SK-N-SH (cell line): Measurements from ENCODE around the gene FGGY. TPM values are rescaled to one million over a fixed set of nuclear protein-coding genes. Genes with fewer than 3 reads are reported as not detected.

ENCODE experiments used
- CTCF ChIA-PET: fragments of 300-600, 350-600 bp; formaldehyde crosslinking; extraction: SDS; loops from one replicate; lab custom pipeline; 2021; lab: Yijun Ruan, JAX
- POLR2A ChIA-PET: fragments of 350-600 bp; sonication (Branson Sonifier 250); formaldehyde crosslinking; extraction: SDS; loops from one replicate; lab custom pipeline; 2020; ENCODE audit warnings: antibody characterized with exemption, inconsistent platforms; lab: Yijun Ruan, JAX
- DNase-seq: peaks from one replicate; pipeline ENCODE4 v3.0.0; 2012
- H2AFZ ChIP-seq: fragments of 200-600 bp; sonication (generic); 2 replicates; pipeline ENCODE4 v1.8.1; 2016; ENCODE audit warnings: antibody characterized with exemption, mild to moderate bottlenecking, low read depth
- H3F3A ChIP-seq: fragments of 200-600 bp; sonication (generic); replicated peaks from 2 replicates; pipeline ENCODE3; 2016; ENCODE audit warnings: antibody characterized with exemption, mild to moderate bottlenecking; ENCODE audit not compliant: insufficient read depth
- H3K27ac ChIP-seq, 2 experiments: fragments of 200-500 bp in 1 of 2; fragments of 200-600 bp in 1 of 2; sonication (Bioruptor generic) in 1 of 2; sonication (generic), shearing (Covaris generic) in 1 of 2; 2 replicates each; pipeline versions ENCODE4 v1.5.1 to v1.6.1; 2014 to 2016; ENCODE audit warnings: low read depth in 2 of 2, inconsistent platforms in 1 of 2, low read length in 1 of 2, mild to moderate bottlenecking in 1 of 2, mixed read lengths in 1 of 2
- H3K27me3 ChIP-seq: fragments of 200-600 bp; sonication (generic), shearing (Covaris generic); 2 replicates; pipeline ENCODE4 v1.6.1; 2016; ENCODE audit warnings: mixed run types; ENCODE audit not compliant: insufficient read depth
- H3K36me3 ChIP-seq, 2 experiments: fragments of 200-500 bp in 1 of 2; fragments of 200-600 bp in 1 of 2; sonication (Bioruptor generic) in 1 of 2; sonication (generic) in 1 of 2; replicated peaks in 1 of 2; 2 replicates each; pipeline versions ENCODE3 to v1.5.1; 2014 to 2016; ENCODE audit warnings: low read length in 1 of 2, mild to moderate bottlenecking in 1 of 2; ENCODE audit not compliant: insufficient read depth in 2 of 2, control insufficient read depth in 1 of 2
- H3K4me1 ChIP-seq, 2 experiments: fragments of 200-500 bp in 1 of 2; fragments of 200-600 bp in 1 of 2; sonication (Bioruptor generic) in 1 of 2; sonication (generic), shearing (Covaris generic) in 1 of 2; 2 replicates each; pipeline versions ENCODE4 v1.5.1 to v1.6.1; 2014 to 2016; ENCODE audit warnings: low read depth in 1 of 2, low read length in 1 of 2, mixed run types in 1 of 2; ENCODE audit not compliant: insufficient read depth in 2 of 2, control insufficient read depth in 1 of 2
- H3K4me2 ChIP-seq: fragments of 200-600 bp; sonication (generic), shearing (Covaris generic); 2 replicates; pipeline ENCODE4 v1.6.1; 2017; ENCODE audit warnings: mixed run types
- H3K4me3 ChIP-seq, 2 experiments: fragments of 200-500 bp in 1 of 2; fragments of 200-600 bp in 1 of 2; sonication (Bioruptor generic) in 1 of 2; sonication (generic), shearing (Covaris generic) in 1 of 2; 2 replicates each; pipeline versions ENCODE4 v1.5.1 to v1.8.1; 2014 to 2016; ENCODE audit warnings: low read depth in 2 of 2, inconsistent platforms in 1 of 2, low read length in 1 of 2, mild to moderate bottlenecking in 1 of 2, mixed read lengths in 1 of 2, moderate library complexity in 1 of 2
- H3K79me2 ChIP-seq: fragments of 200-600 bp; sonication (generic); 2 replicates; pipeline ENCODE4 v1.8.1; 2017; ENCODE audit warnings: mild to moderate bottlenecking; ENCODE audit not compliant: insufficient read depth
- H3K9ac ChIP-seq: fragments of 200-600 bp; sonication (generic); 2 replicates; pipeline ENCODE4 v1.6.1; 2017; ENCODE audit warnings: mixed run types
- H3K9me2 ChIP-seq: fragments of 200-600 bp; sonication (generic); 2 replicates; pipeline ENCODE4 v1.6.1; 2017; ENCODE audit warnings: mixed run types
- H3K9me3 ChIP-seq: fragments of 200-600 bp; sonication (generic); 2 replicates; pipeline ENCODE4 v1.6.1; 2017; ENCODE audit warnings: mixed run types, mild to moderate bottlenecking, moderate library complexity
- H4K20me1 ChIP-seq: fragments of 200-600 bp; sonication (generic); 2 replicates; pipeline ENCODE4 v1.6.1; 2017; ENCODE audit warnings: mild to moderate bottlenecking, mixed run types; ENCODE audit not compliant: insufficient read depth
- GABPA ChIP-seq: IDR thresholded peaks from 2 replicates; pipeline ENCODE4 v1.4.0; 2012; ENCODE audit warnings: low read depth, mild to moderate bottlenecking
- NRF1 ChIP-seq: IDR thresholded peaks from 2 replicates; pipeline ENCODE4 v1.6.1; 2012; ENCODE audit warnings: low read depth, mild to moderate bottlenecking, low read length
- POLR2AphosphoS5 ChIP-seq: IDR thresholded peaks from 2 replicates; pipeline ENCODE4 v1.6.1; 2012; ENCODE audit warnings: low read depth, low read length
- RAD21 ChIP-seq: IDR thresholded peaks from 2 replicates; pipeline ENCODE4 v1.6.1; 2012; ENCODE audit warnings: mild to moderate bottlenecking, low read length
- RCOR1 ChIP-seq: fragments of 150-350 bp; IDR thresholded peaks from 2 replicates; pipeline ENCODE4 v1.6.1; 2017; ENCODE audit warnings: antibody characterized with exemption, low read length
- SIN3A ChIP-seq: IDR thresholded peaks from 2 replicates; pipeline ENCODE4 v1.6.1; 2012; ENCODE audit warnings: low read depth, mild to moderate bottlenecking, low read length, moderate library complexity, borderline replicate concordance
- SMC3 ChIP-seq: IDR thresholded peaks from 2 replicates; pipeline ENCODE4 v1.6.1; 2012; ENCODE audit warnings: low read depth, low read length, improper control_type of control experiment
- TEAD4 ChIP-seq: IDR thresholded peaks from 2 replicates; pipeline ENCODE4 v1.4.0; 2012; ENCODE audit warnings: mild to moderate bottlenecking, borderline replicate concordance; ENCODE audit not compliant: insufficient read depth
- USF2 ChIP-seq: fragments of 150-350 bp; IDR thresholded peaks from 2 replicates; pipeline ENCODE4 v1.6.1; 2017; ENCODE audit warnings: antibody characterized with exemption, low read length, low read depth, borderline replicate concordance
- WGBS: methylation state at CpG from one replicate; pipeline ENCODE4 v1.1.6; 2017; ENCODE audit warnings: low lambda C conversion rate; 5-methylcytosine and 5-hydroxymethylcytosine counted together
- polyA plus RNA-seq, 3 experiments: library from polyadenylated mRNA; depleted of rRNA; stranded (reverse); fragments of >200 nt; gene quantifications; 2 replicates each; pipeline ENCODE4 v1.2.3, GENCODE V29; 2012
- TF ChIP-seq, protein P1 (sequence below): IDR thresholded peaks from 2 replicates; pipeline ENCODE4 v1.4.0; 2012; ENCODE audit warnings: low read depth
- TF ChIP-seq, protein P2 (sequence below): IDR thresholded peaks from 2 replicates; pipeline ENCODE4 v1.4.0; 2012; ENCODE audit warnings: low read depth, borderline replicate concordance
- TF ChIP-seq, protein P3 (sequence below): fragments of 150-350 bp; IDR thresholded peaks from 2 replicates; pipeline ENCODE4 v1.6.1; 2016; ENCODE audit warnings: mild to moderate bottlenecking, low read depth, low read length
- TF ChIP-seq, protein P4 (sequence below): fragments of 200-600 bp; sonication (generic); IDR thresholded peaks from 2 replicates; pipeline ENCODE4 v1.6.1; 2017; ENCODE audit warnings: antibody characterized with exemption, mild to moderate bottlenecking, moderate library complexity

FGGY gene
- polyA plus RNA-seq, 1 of the 3 experiments (the other 2 are of a cell fraction), result 10.3 TPM

DNA sequence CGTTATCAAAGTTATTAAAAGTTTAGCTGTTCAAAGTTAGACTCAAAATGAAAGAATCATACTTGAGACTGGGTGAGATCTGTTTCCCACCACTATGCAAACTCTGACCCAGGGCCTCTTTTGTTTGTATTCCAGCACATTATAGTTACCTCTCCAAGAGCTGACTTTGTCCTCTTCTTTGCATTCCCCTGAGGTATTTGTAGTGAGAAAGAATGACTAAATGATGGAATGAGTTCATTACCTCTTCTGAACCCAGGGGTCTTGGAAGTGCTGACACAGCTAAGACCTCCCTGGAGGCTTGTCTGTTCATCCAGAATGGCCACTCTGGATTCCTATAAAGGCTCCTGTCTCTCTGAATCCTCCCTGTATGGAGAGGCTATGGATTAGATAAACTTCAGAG lies 62.4 kb downstream of the FGGY start:
- TF ChIP-seq, protein P1, sequence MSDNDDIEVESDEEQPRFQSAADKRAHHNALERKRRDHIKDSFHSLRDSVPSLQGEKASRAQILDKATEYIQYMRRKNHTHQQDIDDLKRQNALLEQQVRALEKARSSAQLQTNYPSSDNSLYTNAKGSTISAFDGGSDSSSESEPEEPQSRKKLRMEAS, result no peak
- TF ChIP-seq SIN3A (no peak), NRF1 (no peak), GABPA (no peak), RCOR1 (no peak), TEAD4 (no peak), USF2 (no peak), POLR2AphosphoS5 (no peak), RAD21 (no peak), SMC3 (no peak)
- TF ChIP-seq, protein P2, sequence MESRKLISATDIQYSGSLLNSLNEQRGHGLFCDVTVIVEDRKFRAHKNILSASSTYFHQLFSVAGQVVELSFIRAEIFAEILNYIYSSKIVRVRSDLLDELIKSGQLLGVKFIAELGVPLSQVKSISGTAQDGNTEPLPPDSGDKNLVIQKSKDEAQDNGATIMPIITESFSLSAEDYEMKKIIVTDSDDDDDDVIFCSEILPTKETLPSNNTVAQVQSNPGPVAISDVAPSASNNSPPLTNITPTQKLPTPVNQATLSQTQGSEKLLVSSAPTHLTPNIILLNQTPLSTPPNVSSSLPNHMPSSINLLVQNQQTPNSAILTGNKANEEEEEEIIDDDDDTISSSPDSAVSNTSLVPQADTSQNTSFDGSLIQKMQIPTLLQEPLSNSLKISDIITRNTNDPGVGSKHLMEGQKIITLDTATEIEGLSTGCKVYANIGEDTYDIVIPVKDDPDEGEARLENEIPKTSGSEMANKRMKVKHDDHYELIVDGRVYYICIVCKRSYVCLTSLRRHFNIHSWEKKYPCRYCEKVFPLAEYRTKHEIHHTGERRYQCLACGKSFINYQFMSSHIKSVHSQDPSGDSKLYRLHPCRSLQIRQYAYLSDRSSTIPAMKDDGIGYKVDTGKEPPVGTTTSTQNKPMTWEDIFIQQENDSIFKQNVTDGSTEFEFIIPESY, result no peak
- TF ChIP-seq, protein P3, sequence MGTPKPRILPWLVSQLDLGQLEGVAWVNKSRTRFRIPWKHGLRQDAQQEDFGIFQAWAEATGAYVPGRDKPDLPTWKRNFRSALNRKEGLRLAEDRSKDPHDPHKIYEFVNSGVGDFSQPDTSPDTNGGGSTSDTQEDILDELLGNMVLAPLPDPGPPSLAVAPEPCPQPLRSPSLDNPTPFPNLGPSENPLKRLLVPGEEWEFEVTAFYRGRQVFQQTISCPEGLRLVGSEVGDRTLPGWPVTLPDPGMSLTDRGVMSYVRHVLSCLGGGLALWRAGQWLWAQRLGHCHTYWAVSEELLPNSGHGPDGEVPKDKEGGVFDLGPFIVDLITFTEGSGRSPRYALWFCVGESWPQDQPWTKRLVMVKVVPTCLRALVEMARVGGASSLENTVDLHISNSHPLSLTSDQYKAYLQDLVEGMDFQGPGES, result no peak
- TF ChIP-seq, protein P4, sequence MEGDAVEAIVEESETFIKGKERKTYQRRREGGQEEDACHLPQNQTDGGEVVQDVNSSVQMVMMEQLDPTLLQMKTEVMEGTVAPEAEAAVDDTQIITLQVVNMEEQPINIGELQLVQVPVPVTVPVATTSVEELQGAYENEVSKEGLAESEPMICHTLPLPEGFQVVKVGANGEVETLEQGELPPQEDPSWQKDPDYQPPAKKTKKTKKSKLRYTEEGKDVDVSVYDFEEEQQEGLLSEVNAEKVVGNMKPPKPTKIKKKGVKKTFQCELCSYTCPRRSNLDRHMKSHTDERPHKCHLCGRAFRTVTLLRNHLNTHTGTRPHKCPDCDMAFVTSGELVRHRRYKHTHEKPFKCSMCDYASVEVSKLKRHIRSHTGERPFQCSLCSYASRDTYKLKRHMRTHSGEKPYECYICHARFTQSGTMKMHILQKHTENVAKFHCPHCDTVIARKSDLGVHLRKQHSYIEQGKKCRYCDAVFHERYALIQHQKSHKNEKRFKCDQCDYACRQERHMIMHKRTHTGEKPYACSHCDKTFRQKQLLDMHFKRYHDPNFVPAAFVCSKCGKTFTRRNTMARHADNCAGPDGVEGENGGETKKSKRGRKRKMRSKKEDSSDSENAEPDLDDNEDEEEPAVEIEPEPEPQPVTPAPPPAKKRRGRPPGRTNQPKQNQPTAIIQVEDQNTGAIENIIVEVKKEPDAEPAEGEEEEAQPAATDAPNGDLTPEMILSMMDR, result no peak
- Histone ChIP-seq H3K9ac (no peak overlapping the region), H3K9me3 (no peaks in the 10 kb centered on the region), H3K9me2 (no peaks in the 10 kb centered on the region), H3K27me3 (no peaks in the 10 kb centered on the region), H3F3A (no peaks in the 10 kb centered on the region), H3K27ac (no peak overlapping the region), H3K4me2 (no peak overlapping the region), H3K4me1 (no peaks in the 10 kb centered on the region; a peak in 1 of 4 replicates), H3K4me3 (no peak overlapping the region), H2AFZ (no peak overlapping the region), H3K36me3 (no peaks in the 10 kb centered on the region), H3K79me2 (no peaks in the 10 kb centered on the region), H4K20me1 (no peaks in the 10 kb centered on the region)
- no peak for DNase-seq
- POLR2A ChIA-PET, result interaction anchor here (1.4 kb wide), 1 partner anchor 8 kb away, joined by 3 read pairs; no protein-coding TSS in a partner anchor
- 90% methylated on average over 1 of the region's 1 CpG for WGBS
- CTCF ChIA-PET, result no interaction called here
